Activated B cell treated with CpG ODN at 0.5 μM for 24 hours (primary cell): Measurements from ENCODE around the gene RAD18. TPM values are rescaled to one million over a fixed set of nuclear protein-coding genes. Genes with fewer than 3 reads are reported as not detected.

Source experiments
- ATAC-seq: fragments of 200-7000 bp; cut with Tn5 transposase; one replicate; pipeline ENCODE4 v1.10.0; 2021; ENCODE audit warnings: low read depth, mild to moderate bottlenecking, moderate library complexity
- CTCF ChIA-PET: fragments of 350-600 bp; sonication (Branson Sonifier 250); formaldehyde crosslinking; loops from one replicate; lab custom pipeline; 2021; ENCODE audit warnings: antibody characterized with exemption; lab: Charles Lee
- POLR2A ChIA-PET: fragments of 350-600 bp; sonication (Branson Sonifier 250); formaldehyde crosslinking; loops from one replicate; lab custom pipeline; 2021; ENCODE audit warnings: antibody characterized with exemption; lab: Charles Lee
- DNase-seq: peaks from one replicate; pipeline ENCODE4 v3.0.0; 2022
- H3K27ac Mint-ChIP-seq: one replicate; pipeline ENCODE4 v1.8.0; 2020; ENCODE audit warnings: mixed read lengths
- H3K27me3 Mint-ChIP-seq: one replicate; pipeline ENCODE4 v1.8.0; 2021; ENCODE audit warnings: mixed read lengths
- H3K36me3 Mint-ChIP-seq: one replicate; pipeline ENCODE4 v1.8.0; 2021; ENCODE audit warnings: low read depth, mixed read lengths
- H3K4me1 Mint-ChIP-seq: one replicate; pipeline ENCODE4 v1.8.0; 2021; ENCODE audit warnings: mixed read lengths
- H3K4me3 Mint-ChIP-seq: one replicate; pipeline ENCODE4 v1.8.0; 2020; ENCODE audit warnings: mild to moderate bottlenecking, mixed read lengths
- H3K9me3 Mint-ChIP-seq: one replicate; pipeline ENCODE4 v1.8.0; 2020; ENCODE audit warnings: mixed read lengths
- intact Hi-C: fragments of 100-400 bp; cut with micrococcal nuclease; formaldehyde crosslinking; loops from one replicate; pipeline ENCODE4 v1.15.1; 2024
- total RNA-seq: library from RNA; stranded (reverse); gene quantifications from 2 replicates; pipeline ENCODE4 v1.2.3, GENCODE V29; 2022
- TF ChIP-seq, protein P1 (sequence below): fragments of 200-600 bp; IDR thresholded peaks from one replicate; pipeline ENCODE4 v1.8.0; 2022; ENCODE audit warnings: antibody characterized with exemption, mild to moderate bottlenecking

The RAD18 gene
- total RNA-seq, 1 donor from 2014 or later: 21.6 TPM

DNA sequence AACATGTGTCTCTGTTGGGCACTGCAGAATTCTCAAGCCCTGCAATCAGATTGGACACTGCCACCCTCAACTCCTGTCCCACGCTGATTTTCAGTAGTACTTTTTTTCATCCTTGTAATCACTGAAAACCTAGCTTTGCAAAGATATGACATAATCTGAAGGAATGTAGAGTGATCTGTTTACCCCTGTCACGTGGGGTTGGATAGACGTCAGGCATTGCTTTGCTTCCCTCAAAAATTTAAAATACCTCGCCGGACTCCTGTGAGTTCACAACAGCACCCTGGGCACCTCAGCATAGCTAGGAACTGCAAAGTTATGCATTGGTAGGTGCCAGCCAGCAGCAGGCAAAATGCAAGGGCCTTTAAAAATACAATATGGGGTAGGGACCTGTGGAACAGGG lies 122.7 kb downstream of the RAD18 start:
- intact Hi-C loops: no loop called here
- ChIA-PET CTCF (no interaction called here), POLR2A (no interaction called here)
- Mint-ChIP-seq H3K9me3 (no peaks in the 10 kb centered on the region), H3K4me3 (no peak overlapping the region), H3K36me3 (no peaks in the 10 kb centered on the region), H3K27me3 (no peaks in the 10 kb centered on the region), H3K27ac (no peak overlapping the region), H3K4me1 (no peaks in the 10 kb centered on the region)
- TF ChIP-seq, protein P1, sequence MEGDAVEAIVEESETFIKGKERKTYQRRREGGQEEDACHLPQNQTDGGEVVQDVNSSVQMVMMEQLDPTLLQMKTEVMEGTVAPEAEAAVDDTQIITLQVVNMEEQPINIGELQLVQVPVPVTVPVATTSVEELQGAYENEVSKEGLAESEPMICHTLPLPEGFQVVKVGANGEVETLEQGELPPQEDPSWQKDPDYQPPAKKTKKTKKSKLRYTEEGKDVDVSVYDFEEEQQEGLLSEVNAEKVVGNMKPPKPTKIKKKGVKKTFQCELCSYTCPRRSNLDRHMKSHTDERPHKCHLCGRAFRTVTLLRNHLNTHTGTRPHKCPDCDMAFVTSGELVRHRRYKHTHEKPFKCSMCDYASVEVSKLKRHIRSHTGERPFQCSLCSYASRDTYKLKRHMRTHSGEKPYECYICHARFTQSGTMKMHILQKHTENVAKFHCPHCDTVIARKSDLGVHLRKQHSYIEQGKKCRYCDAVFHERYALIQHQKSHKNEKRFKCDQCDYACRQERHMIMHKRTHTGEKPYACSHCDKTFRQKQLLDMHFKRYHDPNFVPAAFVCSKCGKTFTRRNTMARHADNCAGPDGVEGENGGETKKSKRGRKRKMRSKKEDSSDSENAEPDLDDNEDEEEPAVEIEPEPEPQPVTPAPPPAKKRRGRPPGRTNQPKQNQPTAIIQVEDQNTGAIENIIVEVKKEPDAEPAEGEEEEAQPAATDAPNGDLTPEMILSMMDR: no peak
- ATAC-seq: no peak
- no peak for DNase-seq

- no peak for DNase-seq
- ChIA-PET POLR2A (no interaction called here), CTCF (no interaction called here)
- H3K9me3 Mint-ChIP-seq: no peaks in the 10 kb centered on the region
- H3K36me3 Mint-ChIP-seq: no peaks in the 10 kb centered on the region
- TF ChIP-seq, protein P1: no peak
- no peaks in the 10 kb centered on the region for H3K27me3 Mint-ChIP-seq
- intact Hi-C loops: no loop called here
- H3K27ac Mint-ChIP-seq: no peak overlapping the region
- no peak for ATAC-seq
- no peaks in the 10 kb centered on the region for H3K4me1 Mint-ChIP-seq
- H3K4me3 Mint-ChIP-seq: no peak overlapping the region
Measured at GRCh38 chr3:8839607-8840325, 123.5 kb downstream of the RAD18 start.

- Mint-ChIP-seq H3K36me3 (no peaks in the 10 kb centered on the region), H3K27ac (no peak overlapping the region), H3K27me3 (no peaks in the 10 kb centered on the region), H3K9me3 (no peaks in the 10 kb centered on the region), H3K4me1 (no peaks in the 10 kb centered on the region), H3K4me3 (no peak overlapping the region)
- TF ChIP-seq, protein P1: no peak
- ChIA-PET POLR2A (no interaction called here), CTCF (no interaction called here)
- ATAC-seq (no peak), DNase-seq (no peak)
- intact Hi-C loops: no loop called here
Measured at GRCh38 chr3:8838765-8839423, 124.4 kb downstream of the RAD18 start.

GRCh38 chr3:8838234-8838633 lies 125.0 kb downstream of the RAD18 start:
- H3K36me3 Mint-ChIP-seq: no peaks in the 10 kb centered on the region
- H3K9me3 Mint-ChIP-seq: no peaks in the 10 kb centered on the region
- no peaks in the 10 kb centered on the region for H3K4me1 Mint-ChIP-seq
- no peaks in the 10 kb centered on the region for H3K27me3 Mint-ChIP-seq
- TF ChIP-seq, protein P1: no peak
- intact Hi-C loops: no loop called here
- H3K4me3 Mint-ChIP-seq: no peak overlapping the region
- ATAC-seq: no peak
- CTCF ChIA-PET: no interaction called here
- no peak overlapping the region for H3K27ac Mint-ChIP-seq
- no peak for DNase-seq
- POLR2A ChIA-PET: no interaction called here

- H3K36me3 Mint-ChIP-seq: no peaks in the 10 kb centered on the region
- intact Hi-C loops: no loop called here
- H3K4me3 Mint-ChIP-seq: no peak overlapping the region
- H3K27ac Mint-ChIP-seq: no peak overlapping the region
- TF ChIP-seq, protein P1: no peak
- DNase-seq (no peak), ATAC-seq (no peak)
- ChIA-PET POLR2A (no interaction called here), CTCF (interaction anchor here (0.7 kb wide), 1 partner anchor 1921 kb away, joined by 3 read pairs; no protein-coding TSS in a partner anchor)
- H3K27me3 Mint-ChIP-seq: no peaks in the 10 kb centered on the region
- no peaks in the 10 kb centered on the region for H3K4me1 Mint-ChIP-seq
- H3K9me3 Mint-ChIP-seq: no peaks in the 10 kb centered on the region
Measured at GRCh38 chr3:8837162-8837561, 126.1 kb downstream of the RAD18 start.
